GM23338 (cell line): Measurements from ENCODE around the gene PKNOX2.

Experiments
- CREB1 ChIP-seq: fragments of 250-450 bp; sonication (Bioruptor Pico); IDR thresholded peaks from 2 replicates; pipeline ENCODE4 v1.5.0; 2020; ENCODE audit warnings: low read depth, mild to moderate bottlenecking, moderate library complexity
- EZH2 ChIP-seq: fragments of 200-600 bp; sonication (generic); IDR thresholded peaks from one replicate; pipeline ENCODE4 v1.8.0; 2017; ENCODE audit warnings: antibody characterized with exemption, mild to moderate bottlenecking, low read depth; ENCODE audit not compliant: unreplicated experiment
- EZH2phosphoT487 ChIP-seq: fragments of 200-600 bp; sonication (generic); IDR thresholded peaks from one replicate; pipeline ENCODE4 v1.8.1; 2018; ENCODE audit warnings: antibody characterized with exemption; ENCODE audit not compliant: unreplicated experiment
- JUNB ChIP-seq: IDR thresholded peaks from one replicate; pipeline ENCODE4 v1.6.1; 2016; ENCODE audit warnings: antibody characterized with exemption; ENCODE audit not compliant: unreplicated experiment
- POLR2AphosphoS5 ChIP-seq: IDR thresholded peaks from 2 replicates; pipeline ENCODE4 v1.6.1; 2016; ENCODE audit warnings: antibody characterized with exemption, low read depth
- ZNF114 ChIP-seq: fragments of 250-450 bp; sonication (Bioruptor Pico); IDR thresholded peaks from 2 replicates; pipeline ENCODE4 v1.5.0; 2020; ENCODE audit warnings: mild to moderate bottlenecking, moderate library complexity
- ZNF331 ChIP-seq: fragments of 250-450 bp; sonication (Bioruptor Pico); IDR thresholded peaks from 2 replicates; pipeline ENCODE4 v1.5.0; 2020; ENCODE audit warnings: low read depth, mild to moderate bottlenecking, moderate library complexity
- TF ChIP-seq, protein P1 (sequence below), 2 experiments: fragments of 200-600 bp in 1 of 2; sonication (generic) in 1 of 2; conservative IDR thresholded peaks; 2 replicates each; pipeline versions ENCODE4 v1.5.1 to v1.6.1; 2016 to 2017; ENCODE audit warnings: antibody characterized with exemption in 2 of 2, low read depth in 2 of 2, mild to moderate bottlenecking in 2 of 2, moderate library complexity in 1 of 2
- TF ChIP-seq, protein P2 (sequence below): IDR thresholded peaks from one replicate; pipeline ENCODE4 v1.6.1; 2018; ENCODE audit warnings: antibody characterized with exemption; ENCODE audit not compliant: unreplicated experiment
- TF ChIP-seq, protein P3 (sequence below): IDR thresholded peaks from 2 replicates; pipeline ENCODE4 v1.6.1; 2016; ENCODE audit warnings: antibody characterized with exemption
- TF ChIP-seq, protein P4 (sequence below): fragments of 250-450 bp; sonication (Bioruptor Pico); IDR thresholded peaks from 2 replicates; pipeline ENCODE4 v1.5.0; 2020; ENCODE audit warnings: mild to moderate bottlenecking, moderate library complexity

DNA sequence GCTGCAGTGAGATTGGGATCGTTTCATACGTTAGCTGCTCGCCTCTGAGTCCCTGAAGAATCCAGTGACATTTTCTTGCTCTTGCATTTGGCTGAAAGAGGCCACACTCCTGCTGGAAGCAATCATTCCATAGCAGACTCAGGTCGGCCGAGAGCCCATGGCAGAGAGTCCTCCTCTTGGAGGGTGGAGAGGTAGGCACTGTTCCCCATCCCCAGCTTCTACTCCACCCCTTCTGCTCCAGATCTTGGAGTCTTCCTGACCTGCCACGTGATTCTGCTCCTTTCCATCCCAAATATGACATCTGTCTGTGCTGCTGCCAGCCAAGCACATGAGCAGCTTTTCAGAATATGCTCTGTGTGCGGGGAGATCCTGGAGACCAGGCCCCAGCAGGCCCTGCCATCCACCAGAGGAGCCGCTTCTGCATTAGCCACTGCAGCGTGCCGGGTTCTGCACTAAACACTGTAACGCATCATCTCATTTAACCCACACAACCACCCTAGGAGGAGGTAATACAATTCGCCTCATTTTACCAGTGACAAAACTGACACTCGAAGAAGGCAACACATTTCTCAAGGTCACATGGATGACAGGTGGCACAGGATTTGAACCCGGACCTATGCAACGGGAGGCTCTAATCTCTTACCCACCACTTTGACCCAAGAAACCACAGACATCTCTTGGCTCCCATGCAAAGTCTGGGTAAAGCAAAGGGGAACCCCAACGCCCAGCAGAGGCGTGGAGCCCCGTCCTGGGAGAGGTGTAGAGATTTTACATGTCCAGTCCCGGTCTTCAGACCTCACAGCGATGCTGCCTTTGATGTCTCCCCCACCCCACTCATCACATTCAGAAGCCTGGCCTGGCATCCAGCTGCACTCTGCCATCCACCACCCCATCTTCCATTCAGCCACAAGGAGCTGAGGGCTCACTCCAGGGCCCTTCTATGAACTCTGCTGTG is 252.7 kb downstream of the PKNOX2 start:
- TF ChIP-seq POLR2AphosphoS5 (no peak), EZH2 (no peak), EZH2phosphoT487 (no peak), JUNB (no peak), CREB1 (no peak), ZNF114 (CRISPR knock-in tag) (no peak), ZNF331 (no peak)
- TF ChIP-seq, protein P1, sequence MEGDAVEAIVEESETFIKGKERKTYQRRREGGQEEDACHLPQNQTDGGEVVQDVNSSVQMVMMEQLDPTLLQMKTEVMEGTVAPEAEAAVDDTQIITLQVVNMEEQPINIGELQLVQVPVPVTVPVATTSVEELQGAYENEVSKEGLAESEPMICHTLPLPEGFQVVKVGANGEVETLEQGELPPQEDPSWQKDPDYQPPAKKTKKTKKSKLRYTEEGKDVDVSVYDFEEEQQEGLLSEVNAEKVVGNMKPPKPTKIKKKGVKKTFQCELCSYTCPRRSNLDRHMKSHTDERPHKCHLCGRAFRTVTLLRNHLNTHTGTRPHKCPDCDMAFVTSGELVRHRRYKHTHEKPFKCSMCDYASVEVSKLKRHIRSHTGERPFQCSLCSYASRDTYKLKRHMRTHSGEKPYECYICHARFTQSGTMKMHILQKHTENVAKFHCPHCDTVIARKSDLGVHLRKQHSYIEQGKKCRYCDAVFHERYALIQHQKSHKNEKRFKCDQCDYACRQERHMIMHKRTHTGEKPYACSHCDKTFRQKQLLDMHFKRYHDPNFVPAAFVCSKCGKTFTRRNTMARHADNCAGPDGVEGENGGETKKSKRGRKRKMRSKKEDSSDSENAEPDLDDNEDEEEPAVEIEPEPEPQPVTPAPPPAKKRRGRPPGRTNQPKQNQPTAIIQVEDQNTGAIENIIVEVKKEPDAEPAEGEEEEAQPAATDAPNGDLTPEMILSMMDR (conservative IDR thresholded peaks at IDR 0.05; ENCODE audit: low read depth in 2 of 2): no peak
- TF ChIP-seq, protein P2, sequence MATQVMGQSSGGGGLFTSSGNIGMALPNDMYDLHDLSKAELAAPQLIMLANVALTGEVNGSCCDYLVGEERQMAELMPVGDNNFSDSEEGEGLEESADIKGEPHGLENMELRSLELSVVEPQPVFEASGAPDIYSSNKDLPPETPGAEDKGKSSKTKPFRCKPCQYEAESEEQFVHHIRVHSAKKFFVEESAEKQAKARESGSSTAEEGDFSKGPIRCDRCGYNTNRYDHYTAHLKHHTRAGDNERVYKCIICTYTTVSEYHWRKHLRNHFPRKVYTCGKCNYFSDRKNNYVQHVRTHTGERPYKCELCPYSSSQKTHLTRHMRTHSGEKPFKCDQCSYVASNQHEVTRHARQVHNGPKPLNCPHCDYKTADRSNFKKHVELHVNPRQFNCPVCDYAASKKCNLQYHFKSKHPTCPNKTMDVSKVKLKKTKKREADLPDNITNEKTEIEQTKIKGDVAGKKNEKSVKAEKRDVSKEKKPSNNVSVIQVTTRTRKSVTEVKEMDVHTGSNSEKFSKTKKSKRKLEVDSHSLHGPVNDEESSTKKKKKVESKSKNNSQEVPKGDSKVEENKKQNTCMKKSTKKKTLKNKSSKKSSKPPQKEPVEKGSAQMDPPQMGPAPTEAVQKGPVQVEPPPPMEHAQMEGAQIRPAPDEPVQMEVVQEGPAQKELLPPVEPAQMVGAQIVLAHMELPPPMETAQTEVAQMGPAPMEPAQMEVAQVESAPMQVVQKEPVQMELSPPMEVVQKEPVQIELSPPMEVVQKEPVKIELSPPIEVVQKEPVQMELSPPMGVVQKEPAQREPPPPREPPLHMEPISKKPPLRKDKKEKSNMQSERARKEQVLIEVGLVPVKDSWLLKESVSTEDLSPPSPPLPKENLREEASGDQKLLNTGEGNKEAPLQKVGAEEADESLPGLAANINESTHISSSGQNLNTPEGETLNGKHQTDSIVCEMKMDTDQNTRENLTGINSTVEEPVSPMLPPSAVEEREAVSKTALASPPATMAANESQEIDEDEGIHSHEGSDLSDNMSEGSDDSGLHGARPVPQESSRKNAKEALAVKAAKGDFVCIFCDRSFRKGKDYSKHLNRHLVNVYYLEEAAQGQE: no peak
- TF ChIP-seq, protein P3, sequence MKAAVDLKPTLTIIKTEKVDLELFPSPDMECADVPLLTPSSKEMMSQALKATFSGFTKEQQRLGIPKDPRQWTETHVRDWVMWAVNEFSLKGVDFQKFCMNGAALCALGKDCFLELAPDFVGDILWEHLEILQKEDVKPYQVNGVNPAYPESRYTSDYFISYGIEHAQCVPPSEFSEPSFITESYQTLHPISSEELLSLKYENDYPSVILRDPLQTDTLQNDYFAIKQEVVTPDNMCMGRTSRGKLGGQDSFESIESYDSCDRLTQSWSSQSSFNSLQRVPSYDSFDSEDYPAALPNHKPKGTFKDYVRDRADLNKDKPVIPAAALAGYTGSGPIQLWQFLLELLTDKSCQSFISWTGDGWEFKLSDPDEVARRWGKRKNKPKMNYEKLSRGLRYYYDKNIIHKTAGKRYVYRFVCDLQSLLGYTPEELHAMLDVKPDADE: no peak
- TF ChIP-seq, protein P4, sequence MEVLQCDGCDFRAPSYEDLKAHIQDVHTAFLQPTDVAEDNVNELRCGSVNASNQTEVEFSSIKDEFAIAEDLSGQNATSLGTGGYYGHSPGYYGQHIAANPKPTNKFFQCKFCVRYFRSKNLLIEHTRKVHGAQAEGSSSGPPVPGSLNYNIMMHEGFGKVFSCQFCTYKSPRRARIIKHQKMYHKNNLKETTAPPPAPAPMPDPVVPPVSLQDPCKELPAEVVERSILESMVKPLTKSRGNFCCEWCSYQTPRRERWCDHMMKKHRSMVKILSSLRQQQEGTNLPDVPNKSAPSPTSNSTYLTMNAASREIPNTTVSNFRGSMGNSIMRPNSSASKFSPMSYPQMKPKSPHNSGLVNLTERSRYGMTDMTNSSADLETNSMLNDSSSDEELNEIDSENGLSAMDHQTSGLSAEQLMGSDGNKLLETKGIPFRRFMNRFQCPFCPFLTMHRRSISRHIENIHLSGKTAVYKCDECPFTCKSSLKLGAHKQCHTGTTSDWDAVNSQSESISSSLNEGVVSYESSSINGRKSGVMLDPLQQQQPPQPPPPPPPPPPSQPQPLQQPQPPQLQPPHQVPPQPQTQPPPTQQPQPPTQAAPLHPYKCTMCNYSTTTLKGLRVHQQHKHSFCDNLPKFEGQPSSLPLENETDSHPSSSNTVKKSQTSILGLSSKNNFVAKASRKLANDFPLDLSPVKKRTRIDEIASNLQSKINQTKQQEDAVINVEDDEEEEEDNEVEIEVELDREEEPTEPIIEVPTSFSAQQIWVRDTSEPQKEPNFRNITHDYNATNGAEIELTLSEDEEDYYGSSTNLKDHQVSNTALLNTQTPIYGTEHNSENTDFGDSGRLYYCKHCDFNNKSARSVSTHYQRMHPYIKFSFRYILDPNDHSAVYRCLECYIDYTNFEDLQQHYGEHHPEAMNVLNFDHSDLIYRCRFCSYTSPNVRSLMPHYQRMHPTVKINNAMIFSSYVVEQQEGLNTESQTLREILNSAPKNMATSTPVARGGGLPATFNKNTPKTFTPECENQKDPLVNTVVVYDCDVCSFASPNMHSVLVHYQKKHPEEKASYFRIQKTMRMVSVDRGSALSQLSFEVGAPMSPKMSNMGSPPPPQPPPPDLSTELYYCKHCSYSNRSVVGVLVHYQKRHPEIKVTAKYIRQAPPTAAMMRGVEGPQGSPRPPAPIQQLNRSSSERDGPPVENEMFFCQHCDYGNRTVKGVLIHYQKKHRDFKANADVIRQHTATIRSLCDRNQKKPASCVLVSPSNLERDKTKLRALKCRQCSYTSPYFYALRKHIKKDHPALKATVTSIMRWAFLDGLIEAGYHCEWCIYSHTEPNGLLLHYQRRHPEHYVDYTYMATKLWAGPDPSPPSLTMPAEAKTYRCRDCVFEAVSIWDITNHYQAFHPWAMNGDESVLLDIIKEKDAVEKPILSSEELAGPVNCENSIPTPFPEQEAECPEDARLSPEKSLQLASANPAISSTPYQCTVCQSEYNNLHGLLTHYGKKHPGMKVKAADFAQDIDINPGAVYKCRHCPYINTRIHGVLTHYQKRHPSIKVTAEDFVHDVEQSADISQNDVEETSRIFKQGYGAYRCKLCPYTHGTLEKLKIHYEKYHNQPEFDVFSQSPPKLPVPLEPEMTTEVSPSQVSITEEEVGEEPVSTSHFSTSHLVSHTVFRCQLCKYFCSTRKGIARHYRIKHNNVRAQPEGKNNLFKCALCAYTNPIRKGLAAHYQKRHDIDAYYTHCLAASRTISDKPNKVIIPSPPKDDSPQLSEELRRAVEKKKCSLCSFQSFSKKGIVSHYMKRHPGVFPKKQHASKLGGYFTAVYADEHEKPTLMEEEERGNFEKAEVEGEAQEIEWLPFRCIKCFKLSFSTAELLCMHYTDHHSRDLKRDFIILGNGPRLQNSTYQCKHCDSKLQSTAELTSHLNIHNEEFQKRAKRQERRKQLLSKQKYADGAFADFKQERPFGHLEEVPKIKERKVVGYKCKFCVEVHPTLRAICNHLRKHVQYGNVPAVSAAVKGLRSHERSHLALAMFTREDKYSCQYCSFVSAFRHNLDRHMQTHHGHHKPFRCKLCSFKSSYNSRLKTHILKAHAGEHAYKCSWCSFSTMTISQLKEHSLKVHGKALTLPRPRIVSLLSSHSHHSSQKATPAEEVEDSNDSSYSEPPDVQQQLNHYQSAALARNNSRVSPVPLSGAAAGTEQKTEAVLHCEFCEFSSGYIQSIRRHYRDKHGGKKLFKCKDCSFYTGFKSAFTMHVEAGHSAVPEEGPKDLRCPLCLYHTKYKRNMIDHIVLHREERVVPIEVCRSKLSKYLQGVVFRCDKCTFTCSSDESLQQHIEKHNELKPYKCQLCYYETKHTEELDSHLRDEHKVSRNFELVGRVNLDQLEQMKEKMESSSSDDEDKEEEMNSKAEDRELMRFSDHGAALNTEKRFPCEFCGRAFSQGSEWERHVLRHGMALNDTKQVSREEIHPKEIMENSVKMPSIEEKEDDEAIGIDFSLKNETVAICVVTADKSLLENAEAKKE: no peak
